H9 (cell line): ENCODE measurements around the gene TPM3. TPM values are rescaled to one million over a fixed set of nuclear protein-coding genes. Genes with fewer than 3 reads are reported as not detected.

Experiments used
- DNase-seq: peaks from one replicate; pipeline ENCODE4 v3.0.0-alpha.2; 2017
- H2AFZ ChIP-seq: one replicate; pipeline ENCODE4 v1.6.1; 2013; ENCODE audit warnings: mild to moderate bottlenecking, low read length, control low read depth, moderate library complexity
- H2AK5ac ChIP-seq: 2 replicates; pipeline ENCODE4 v1.6.1; 2013; ENCODE audit warnings: low read length, control low read depth, mixed read lengths; ENCODE audit not compliant: insufficient read length
- H2BK120ac ChIP-seq: one replicate; pipeline ENCODE4 v1.6.1; 2013; ENCODE audit warnings: low read depth, mild to moderate bottlenecking, low read length, control low read depth, inconsistent platforms; ENCODE audit not compliant: poor library complexity, severe bottlenecking
- H2BK12ac ChIP-seq: 2 replicates; pipeline ENCODE4 v1.6.1; 2013; ENCODE audit warnings: low read length, control low read depth, mixed read lengths, low read depth; ENCODE audit not compliant: insufficient read length
- H2BK15ac ChIP-seq: 2 replicates; pipeline ENCODE4 v1.6.1; 2013; ENCODE audit warnings: low read depth, low read length, control low read depth
- H2BK20ac ChIP-seq: one replicate; pipeline ENCODE4 v1.6.1; 2013; ENCODE audit warnings: low read depth, mild to moderate bottlenecking, low read length, control low read depth, inconsistent platforms; ENCODE audit not compliant: poor library complexity, severe bottlenecking
- H2BK5ac ChIP-seq: 2 replicates; pipeline ENCODE4 v1.6.1; 2013; ENCODE audit warnings: low read length, control low read depth, mixed read lengths; ENCODE audit not compliant: insufficient read length
- H3K14ac ChIP-seq: 2 replicates; pipeline ENCODE4 v1.6.1; 2013; ENCODE audit warnings: low read length, control low read depth; ENCODE audit not compliant: insufficient read depth
- H3K18ac ChIP-seq: 2 replicates; pipeline ENCODE4 v1.6.1; 2013; ENCODE audit warnings: low read depth, mild to moderate bottlenecking, mixed read lengths, low read length, control low read depth; ENCODE audit not compliant: insufficient read length
- H3K23ac ChIP-seq: 2 replicates; pipeline ENCODE4 v1.6.1; 2013; ENCODE audit warnings: low read length, control low read depth, mixed read lengths, low read depth; ENCODE audit not compliant: insufficient read length
- H3K23me2 ChIP-seq: 2 replicates; pipeline ENCODE4 v1.6.1; 2013; ENCODE audit warnings: low read depth, mild to moderate bottlenecking, mixed read lengths, low read length, control low read depth; ENCODE audit not compliant: insufficient read length, poor library complexity, severe bottlenecking
- H3K27ac ChIP-seq: 2 replicates; pipeline ENCODE4 v1.5.1; 2013; ENCODE audit warnings: low read length, control low read depth, mixed read lengths, low read depth; ENCODE audit not compliant: insufficient read length
- H3K27me3 ChIP-seq: 2 replicates; pipeline ENCODE4 v1.6.1; 2013; ENCODE audit warnings: low read length, control low read depth, inconsistent platforms; ENCODE audit not compliant: insufficient read depth
- H3K4ac ChIP-seq: 2 replicates; pipeline ENCODE4 v1.6.1; 2013; ENCODE audit warnings: low read depth, mild to moderate bottlenecking, control low read depth, inconsistent platforms, low read length, moderate library complexity
- H3K4me1 ChIP-seq: 2 replicates; pipeline ENCODE4 v1.6.1; 2013; ENCODE audit warnings: low read length, control low read depth, inconsistent platforms; ENCODE audit not compliant: insufficient read depth
- H3K4me2 ChIP-seq: 2 replicates; pipeline ENCODE4 v1.6.1; 2013; ENCODE audit warnings: low read length, control low read depth, mixed read lengths; ENCODE audit not compliant: insufficient read length, insufficient read depth
- H3K56ac ChIP-seq: 2 replicates; pipeline ENCODE4 v1.6.1; 2013; ENCODE audit warnings: low read depth, mild to moderate bottlenecking, mixed read lengths, low read length, control low read depth; ENCODE audit not compliant: insufficient read length
- H3K79me1 ChIP-seq: 2 replicates; pipeline ENCODE4 v1.6.1; 2013; ENCODE audit warnings: low read depth, mild to moderate bottlenecking, moderate library complexity, low read length, control low read depth, inconsistent platforms; ENCODE audit not compliant: insufficient read depth, poor library complexity, severe bottlenecking
- H3K79me2 ChIP-seq: 2 replicates; pipeline ENCODE4 v1.6.1; 2013; ENCODE audit warnings: low read length, control low read depth, inconsistent platforms; ENCODE audit not compliant: insufficient read depth
- H3K9ac ChIP-seq: 2 replicates; pipeline ENCODE4 v1.6.1; 2013; ENCODE audit warnings: low read length, control low read depth, mixed read lengths; ENCODE audit not compliant: insufficient read length; ENCODE audit errors: extremely low read depth
- H3K9me3 ChIP-seq: one replicate; pipeline ENCODE4 v1.6.1; 2013; ENCODE audit warnings: low read depth, low read length, inconsistent platforms; ENCODE audit not compliant: control insufficient read depth
- H3T11ph ChIP-seq: one replicate; pipeline ENCODE4 v1.6.1; 2013; ENCODE audit warnings: mild to moderate bottlenecking, low read length, control low read depth, inconsistent platforms
- H4K20me1 ChIP-seq: one replicate; pipeline ENCODE4 v1.6.1; 2013; ENCODE audit not compliant: control insufficient read depth, insufficient read length, insufficient read depth
- H4K5ac ChIP-seq: 2 replicates; pipeline ENCODE4 v1.6.1; 2013; ENCODE audit warnings: low read depth, mild to moderate bottlenecking, mixed read lengths, low read length, control low read depth; ENCODE audit not compliant: insufficient read length
- H4K8ac ChIP-seq: replicated peaks from 2 replicates; pipeline ENCODE4 v1.6.1; 2013; ENCODE audit warnings: low read length, control low read depth, mixed read lengths, low read depth; ENCODE audit not compliant: insufficient read length
- H4K91ac ChIP-seq: 2 replicates; pipeline ENCODE4 v1.6.1; 2013; ENCODE audit warnings: low read depth, mild to moderate bottlenecking, moderate library complexity, mixed read lengths, low read length, control low read depth; ENCODE audit not compliant: insufficient read length
- H3K27ac Mint-ChIP-seq, 3 experiments: 2 replicates in 2 of 3; 3 replicates in 1 of 3; pipeline ENCODE4 v1.8.0; 2020 to 2021; ENCODE audit warnings: mixed read lengths in 3 of 3, mild to moderate bottlenecking in 1 of 3, moderate library complexity in 1 of 3
- H3K27me3 Mint-ChIP-seq: 2 replicates; pipeline ENCODE4 v1.8.0; 2021; ENCODE audit warnings: low read depth, mild to moderate bottlenecking, moderate library complexity, mixed read lengths
- H3K36me3 Mint-ChIP-seq, 3 experiments: 2 replicates in 2 of 3; 3 replicates in 1 of 3; pipeline ENCODE4 v1.8.0; 2020 to 2021; ENCODE audit warnings: low read depth in 3 of 3, mixed read lengths in 3 of 3; ENCODE audit not compliant: insufficient read depth in 1 of 3
- H3K4me1 Mint-ChIP-seq, 2 experiments: 2 replicates each; pipeline ENCODE4 v1.8.0; 2020; ENCODE audit warnings: mixed read lengths in 2 of 2
- H3K4me3 Mint-ChIP-seq, 2 experiments: 2 replicates in 1 of 2; 3 replicates in 1 of 2; pipeline ENCODE4 v1.8.0; 2020 to 2021; ENCODE audit warnings: mild to moderate bottlenecking in 2 of 2, mixed read lengths in 2 of 2, moderate library complexity in 1 of 2
- H3K9me3 Mint-ChIP-seq, 2 experiments: 2 replicates in 1 of 2; 3 replicates in 1 of 2; pipeline ENCODE4 v1.8.0; 2020; ENCODE audit warnings: mild to moderate bottlenecking in 2 of 2, mixed read lengths in 2 of 2, moderate library complexity in 1 of 2
- WGBS: extraction: QIAGEN DNeasy Blood & Tissue Kit; methylation state at CpG from one replicate; pipeline ENCODE4 v1.1.7; 2013; ENCODE audit warnings: missing lambda C conversion rate, low lambda C conversion rate, mixed read lengths; ENCODE audit not compliant: insufficient read length; ENCODE audit errors: extremely low coverage; 5-methylcytosine and 5-hydroxymethylcytosine counted together
- total RNA-seq: library from RNA; stranded (reverse); gene quantifications from 2 replicates; pipeline ENCODE4 v1.2.1, GENCODE V29; 2021
- TF ChIP-seq, protein P1 (sequence below): fragments of 200-600 bp; sonication (generic); conservative IDR thresholded peaks from 3 replicates; pipeline ENCODE4 v1.8.0; 2021; ENCODE audit warnings: antibody characterized with exemption, mild to moderate bottlenecking

The TPM3 gene
- total RNA-seq, 1 experiment from 2014 or later = 508 TPM

DNA sequence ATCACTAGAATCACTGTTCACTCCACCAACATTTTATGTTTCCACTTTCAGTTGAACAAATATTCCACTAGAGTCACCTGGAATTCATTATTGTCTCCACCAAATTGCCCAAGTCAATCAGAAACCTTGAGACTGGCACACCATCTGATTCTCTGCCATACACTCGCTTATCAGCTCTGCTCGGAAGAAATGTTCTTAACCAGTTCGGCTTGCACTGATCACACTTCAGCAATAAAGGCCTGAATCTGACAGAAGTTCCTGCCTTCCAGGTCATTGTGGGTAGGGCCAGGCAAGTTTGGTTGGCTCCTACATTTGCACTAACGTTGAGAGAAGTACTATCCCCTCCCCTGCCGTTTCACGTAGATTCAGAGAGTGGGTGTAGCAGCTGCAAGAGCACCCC, 10.0 kb downstream of the TPM3 start:
- Histone ChIP-seq H2AFZ (no peak overlapping the region), H4K5ac (no peak overlapping the region), H3K79me1 (peaks cover 7% of the 10 kb centered on the region), H3K4me1 (peaks cover 8% of the 10 kb centered on the region; the same call in 1 of the 2 replicates), H3K18ac (no peak overlapping the region), H2BK5ac (no peak overlapping the region), H3K4me2 (peak overlapping the region; percentile 100), H3K4ac (no peak overlapping the region), H2AK5ac (no peak overlapping the region), H3K27me3 (no peaks in the 10 kb centered on the region; the same call in 1 of the 2 replicates), H4K91ac (no peak overlapping the region), H2BK120ac (no peak overlapping the region), H3K14ac (no peak overlapping the region; the same call in 1 of the 2 replicates), H3K9me3 (no peaks in the 10 kb centered on the region), H3T11ph (no peak overlapping the region), H4K20me1 (no peaks in the 10 kb centered on the region), H4K8ac (no peak overlapping the region), H3K56ac (no peak overlapping the region), H3K23me2 (peaks cover 9% of the 10 kb centered on the region), H3K27ac (no peak overlapping the region), H2BK15ac (no peak overlapping the region), H2BK20ac (no peak overlapping the region), H2BK12ac (no peak overlapping the region), H3K79me2 (peaks cover 53% of the 10 kb centered on the region), H3K9ac (peak overlapping the region; percentile 84), H3K23ac (no peak overlapping the region)
- peak overlapping the region; percentile 100 for H3K4me3 Mint-ChIP-seq
- peaks cover 64 to 79% of the 10 kb centered on the region in 2 experiments for H3K4me1 Mint-ChIP-seq
- no peak for DNase-seq
- H3K36me3 Mint-ChIP-seq = peaks cover 30 to 46% (median 30%) of the 10 kb centered on the region in 3 experiments
- WGBS = no CpG with 5 or more reads among the region's 6 CpGs
- H3K9me3 Mint-ChIP-seq = no peaks in the 10 kb centered on the region; a peak in 2 of 5 replicates
- TF ChIP-seq, protein P1, sequence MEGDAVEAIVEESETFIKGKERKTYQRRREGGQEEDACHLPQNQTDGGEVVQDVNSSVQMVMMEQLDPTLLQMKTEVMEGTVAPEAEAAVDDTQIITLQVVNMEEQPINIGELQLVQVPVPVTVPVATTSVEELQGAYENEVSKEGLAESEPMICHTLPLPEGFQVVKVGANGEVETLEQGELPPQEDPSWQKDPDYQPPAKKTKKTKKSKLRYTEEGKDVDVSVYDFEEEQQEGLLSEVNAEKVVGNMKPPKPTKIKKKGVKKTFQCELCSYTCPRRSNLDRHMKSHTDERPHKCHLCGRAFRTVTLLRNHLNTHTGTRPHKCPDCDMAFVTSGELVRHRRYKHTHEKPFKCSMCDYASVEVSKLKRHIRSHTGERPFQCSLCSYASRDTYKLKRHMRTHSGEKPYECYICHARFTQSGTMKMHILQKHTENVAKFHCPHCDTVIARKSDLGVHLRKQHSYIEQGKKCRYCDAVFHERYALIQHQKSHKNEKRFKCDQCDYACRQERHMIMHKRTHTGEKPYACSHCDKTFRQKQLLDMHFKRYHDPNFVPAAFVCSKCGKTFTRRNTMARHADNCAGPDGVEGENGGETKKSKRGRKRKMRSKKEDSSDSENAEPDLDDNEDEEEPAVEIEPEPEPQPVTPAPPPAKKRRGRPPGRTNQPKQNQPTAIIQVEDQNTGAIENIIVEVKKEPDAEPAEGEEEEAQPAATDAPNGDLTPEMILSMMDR = no peak
- H3K27me3 Mint-ChIP-seq = peaks cover 4% of the 10 kb centered on the region
- peak overlapping the region; percentile 99 to 100 (median 100) for H3K27ac Mint-ChIP-seq
